BE2C (cell line): Measurements from ENCODE around the gene MYO1F.

Experiments used
- DNase-seq: peaks from one replicate; pipeline ENCODE4 v3.0.0-alpha.2; 2020
- H3K27me3 ChIP-seq: fragments of 250-450 bp; sonication (Bioruptor Pico); 2 replicates; pipeline ENCODE4 v1.5.1; 2020; ENCODE audit warnings: mild to moderate bottlenecking
- H3K36me3 ChIP-seq: fragments of 250-450 bp; sonication (Bioruptor Pico); 2 replicates; pipeline ENCODE4 v1.5.1; 2020; ENCODE audit warnings: mild to moderate bottlenecking
- H3K4me1 ChIP-seq: fragments of 250-450 bp; sonication (Bioruptor Pico); 2 replicates; pipeline ENCODE4 v1.5.1; 2020
- H3K4me3 ChIP-seq: 2 replicates; pipeline ENCODE4 v1.5.1; 2011; ENCODE audit warnings: low read depth, low read length
- H3K9me3 ChIP-seq: fragments of 250-450 bp; sonication (Bioruptor Pico); 2 replicates; pipeline ENCODE4 v1.5.1; 2020
- TF ChIP-seq, protein P1 (sequence below): IDR thresholded peaks from 2 replicates; pipeline ENCODE4 v1.5.1; 2012; ENCODE audit warnings: mild to moderate bottlenecking, low read depth, low read length

The MYO1F gene

DNA sequence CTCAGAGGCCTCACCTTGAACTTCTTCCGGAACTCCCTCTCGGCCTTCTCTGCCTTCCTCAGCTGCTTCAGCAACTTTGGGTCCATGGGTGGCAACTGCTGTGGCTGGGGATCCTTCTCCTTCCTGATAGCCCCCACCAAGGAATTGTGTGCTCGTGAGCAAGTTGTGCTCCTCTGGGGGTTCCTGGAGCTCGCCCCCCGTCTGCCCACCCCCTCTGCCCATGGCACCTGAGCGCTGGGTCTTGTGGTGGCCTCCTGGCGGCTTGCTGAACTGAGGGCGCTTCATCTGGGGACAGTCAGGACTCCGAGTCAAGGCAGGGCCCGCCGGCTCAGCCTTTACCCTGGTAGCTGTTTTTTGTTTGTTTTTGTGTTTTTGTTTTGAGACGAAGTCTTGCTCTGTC lies 86.4 kb downstream of the MYO1F start:
- Histone ChIP-seq H3K4me1 (no peaks in the 10 kb centered on the region), H3K36me3 (peaks cover 37% of the 10 kb centered on the region), H3K4me3 (no peak overlapping the region), H3K27me3 (no peaks in the 10 kb centered on the region), H3K9me3 (no peaks in the 10 kb centered on the region)
- no peak for DNase-seq
- TF ChIP-seq, protein P1, sequence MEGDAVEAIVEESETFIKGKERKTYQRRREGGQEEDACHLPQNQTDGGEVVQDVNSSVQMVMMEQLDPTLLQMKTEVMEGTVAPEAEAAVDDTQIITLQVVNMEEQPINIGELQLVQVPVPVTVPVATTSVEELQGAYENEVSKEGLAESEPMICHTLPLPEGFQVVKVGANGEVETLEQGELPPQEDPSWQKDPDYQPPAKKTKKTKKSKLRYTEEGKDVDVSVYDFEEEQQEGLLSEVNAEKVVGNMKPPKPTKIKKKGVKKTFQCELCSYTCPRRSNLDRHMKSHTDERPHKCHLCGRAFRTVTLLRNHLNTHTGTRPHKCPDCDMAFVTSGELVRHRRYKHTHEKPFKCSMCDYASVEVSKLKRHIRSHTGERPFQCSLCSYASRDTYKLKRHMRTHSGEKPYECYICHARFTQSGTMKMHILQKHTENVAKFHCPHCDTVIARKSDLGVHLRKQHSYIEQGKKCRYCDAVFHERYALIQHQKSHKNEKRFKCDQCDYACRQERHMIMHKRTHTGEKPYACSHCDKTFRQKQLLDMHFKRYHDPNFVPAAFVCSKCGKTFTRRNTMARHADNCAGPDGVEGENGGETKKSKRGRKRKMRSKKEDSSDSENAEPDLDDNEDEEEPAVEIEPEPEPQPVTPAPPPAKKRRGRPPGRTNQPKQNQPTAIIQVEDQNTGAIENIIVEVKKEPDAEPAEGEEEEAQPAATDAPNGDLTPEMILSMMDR: no peak

DNA sequence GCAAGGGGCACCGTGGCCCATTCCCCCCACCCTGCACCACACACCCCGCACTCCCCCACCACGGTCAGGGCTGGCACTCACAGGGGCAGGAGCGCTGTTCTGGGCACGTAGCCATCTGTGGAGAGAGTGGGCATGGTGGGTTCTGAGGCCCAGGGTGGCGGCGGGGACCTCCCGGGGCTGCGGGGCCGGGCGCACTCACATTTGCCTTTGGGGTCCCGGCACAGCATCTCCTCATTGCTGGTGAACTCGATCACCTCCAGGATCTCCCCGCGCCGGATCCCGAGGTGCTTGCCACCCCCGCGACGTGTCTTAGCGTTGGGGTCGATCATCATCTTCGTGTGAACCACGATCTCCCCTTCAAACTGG lies 86.9 kb downstream of the MYO1F start:
- peaks cover 42% of the 10 kb centered on the region for H3K36me3 ChIP-seq
- H3K4me1 ChIP-seq: no peaks in the 10 kb centered on the region
- TF ChIP-seq, protein P1: no peak
- no peaks in the 10 kb centered on the region for H3K27me3 ChIP-seq
- no peak overlapping the region for H3K4me3 ChIP-seq
- no peak for DNase-seq
- H3K9me3 ChIP-seq: no peaks in the 10 kb centered on the region

GRCh38 chr19:8489561-8490394 lies 87.5 kb downstream of the MYO1F start:
- Histone ChIP-seq H3K4me3 (no peak overlapping the region), H3K4me1 (no peaks in the 10 kb centered on the region), H3K36me3 (peaks cover 48% of the 10 kb centered on the region), H3K27me3 (no peaks in the 10 kb centered on the region), H3K9me3 (no peaks in the 10 kb centered on the region)
- TF ChIP-seq, protein P1: no peak
- no peak for DNase-seq

DNA sequence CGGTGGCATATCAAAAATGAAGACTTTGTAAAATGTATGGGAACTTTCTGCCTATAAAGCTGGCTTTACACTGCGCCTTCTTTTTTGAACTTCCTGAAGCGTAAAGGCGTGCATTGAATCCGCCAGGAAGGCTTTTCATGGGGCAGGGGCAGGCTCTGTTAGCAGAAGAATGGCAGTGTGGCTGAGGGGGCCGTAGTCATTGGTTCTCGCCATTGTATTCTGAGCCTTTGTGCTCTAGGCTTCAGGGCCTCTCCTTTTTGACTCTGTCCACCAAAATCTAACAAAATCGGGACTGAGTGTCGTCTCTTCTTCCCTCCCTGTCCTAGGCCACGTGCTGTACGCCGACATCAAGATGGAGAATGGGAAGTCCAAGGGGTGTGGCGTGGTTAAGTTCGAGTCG lies 88.9 kb downstream of the MYO1F start:
- Histone ChIP-seq H3K36me3 (peaks cover 61% of the 10 kb centered on the region), H3K4me1 (no peaks in the 10 kb centered on the region), H3K4me3 (no peak overlapping the region)

DNA sequence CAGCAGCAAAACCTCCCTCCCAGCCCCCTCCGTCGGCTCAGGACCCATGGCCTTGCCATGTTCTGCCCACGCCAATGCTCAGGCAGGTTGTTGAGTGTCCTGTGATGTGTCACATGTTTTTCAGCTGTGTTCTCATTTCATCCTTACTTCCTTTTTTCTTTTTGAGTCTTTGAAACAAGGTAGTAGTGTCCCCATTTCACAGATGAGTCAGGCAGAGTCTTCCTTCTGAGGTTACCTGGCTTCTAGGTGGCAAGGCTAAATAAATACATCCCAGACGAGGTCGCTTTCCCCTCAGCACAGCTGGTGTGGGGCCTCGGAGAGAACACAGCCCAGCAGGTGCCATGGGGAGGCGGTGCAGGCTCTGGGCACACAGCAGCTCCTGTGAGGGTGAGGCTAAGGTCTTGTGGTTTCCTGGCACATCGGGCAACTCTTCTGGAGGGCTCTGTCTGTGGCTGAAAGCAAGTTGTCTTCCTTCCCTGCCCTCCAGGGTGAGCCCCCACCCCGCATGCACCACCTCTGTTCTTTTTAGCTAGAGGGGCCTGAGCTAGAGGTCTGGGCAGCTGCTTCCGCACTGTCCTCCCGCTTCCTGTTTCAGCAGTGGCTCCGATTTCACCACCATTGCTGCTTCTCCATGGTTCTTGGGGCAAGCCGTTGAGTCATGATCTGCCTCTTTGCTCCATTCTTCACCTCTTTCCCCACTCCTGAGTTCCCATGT lies 89.9 kb downstream of the MYO1F start:
- Histone ChIP-seq H3K36me3 (peaks cover 69% of the 10 kb centered on the region), H3K4me3 (no peak overlapping the region), H3K27me3 (no peaks in the 10 kb centered on the region), H3K4me1 (no peaks in the 10 kb centered on the region), H3K9me3 (no peaks in the 10 kb centered on the region)
- DNase-seq: no peak
- TF ChIP-seq, protein P1: no peak

More for the DNA sequence above, 88.9 kb downstream of the MYO1F start:
- Histone ChIP-seq H3K27me3 (no peaks in the 10 kb centered on the region), H3K9me3 (no peaks in the 10 kb centered on the region)
- DNase-seq: no peak
- TF ChIP-seq, protein P1: no peak

DNA sequence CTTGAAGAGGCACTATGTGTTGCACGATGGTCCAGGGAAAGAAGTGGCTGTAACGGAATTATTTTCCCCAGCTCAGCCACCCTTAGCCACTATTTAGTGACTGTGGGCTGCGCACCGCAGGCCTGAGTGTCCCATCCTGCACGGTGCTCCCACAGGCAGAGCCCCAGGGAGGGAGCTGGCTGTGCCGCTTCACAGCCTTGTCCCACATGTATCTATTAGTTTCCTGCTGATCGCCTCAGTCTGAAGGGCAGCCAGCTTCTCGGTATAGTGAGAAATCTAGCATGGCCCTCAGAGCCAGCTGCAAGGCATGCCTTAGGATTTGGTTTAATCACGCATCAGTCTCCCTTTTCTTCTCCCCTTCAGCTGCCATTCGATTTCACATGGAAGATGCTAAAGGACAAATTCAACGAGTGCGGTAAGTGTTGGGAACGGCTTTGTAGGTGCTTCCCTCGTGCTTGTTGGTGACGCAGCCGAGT lies 90.5 kb downstream of the MYO1F start:
- Histone ChIP-seq H3K9me3 (no peaks in the 10 kb centered on the region), H3K4me3 (no peak overlapping the region), H3K4me1 (no peaks in the 10 kb centered on the region), H3K36me3 (peaks cover 72% of the 10 kb centered on the region), H3K27me3 (no peaks in the 10 kb centered on the region)
- no peak for DNase-seq
- TF ChIP-seq, protein P1: no peak
